GM12872 (cell line): ENCODE results near the gene TNFSF13B.

Experiments
- TF ChIP-seq, protein P1 (sequence below): IDR thresholded peaks from 3 replicates; pipeline ENCODE4 v1.5.1; 2011; ENCODE audit warnings: low read depth, mild to moderate bottlenecking, low read length, moderate library complexity; ENCODE audit not compliant: insufficient read depth

Gene TNFSF13B

DNA sequence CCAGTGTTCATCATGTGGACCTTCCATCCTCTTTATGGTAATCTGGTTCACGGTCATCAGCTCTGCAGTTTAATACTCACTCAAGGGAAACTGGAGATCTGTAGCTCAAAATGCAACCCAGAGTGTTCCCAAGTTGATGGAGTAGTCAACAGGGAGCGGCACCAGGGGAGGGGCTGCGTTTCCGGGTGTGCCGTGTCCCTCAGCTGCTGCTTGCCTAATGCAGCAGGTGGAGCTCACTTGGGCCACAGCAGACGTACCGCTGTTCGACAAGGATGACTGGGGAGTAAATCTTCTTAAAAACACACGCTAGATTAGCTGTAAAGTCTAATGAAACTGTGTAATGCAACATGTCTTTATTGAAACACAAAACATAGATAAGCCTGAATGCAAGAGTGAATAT lies 81.1 kb downstream of the TNFSF13B start:
- TF ChIP-seq, protein P1, sequence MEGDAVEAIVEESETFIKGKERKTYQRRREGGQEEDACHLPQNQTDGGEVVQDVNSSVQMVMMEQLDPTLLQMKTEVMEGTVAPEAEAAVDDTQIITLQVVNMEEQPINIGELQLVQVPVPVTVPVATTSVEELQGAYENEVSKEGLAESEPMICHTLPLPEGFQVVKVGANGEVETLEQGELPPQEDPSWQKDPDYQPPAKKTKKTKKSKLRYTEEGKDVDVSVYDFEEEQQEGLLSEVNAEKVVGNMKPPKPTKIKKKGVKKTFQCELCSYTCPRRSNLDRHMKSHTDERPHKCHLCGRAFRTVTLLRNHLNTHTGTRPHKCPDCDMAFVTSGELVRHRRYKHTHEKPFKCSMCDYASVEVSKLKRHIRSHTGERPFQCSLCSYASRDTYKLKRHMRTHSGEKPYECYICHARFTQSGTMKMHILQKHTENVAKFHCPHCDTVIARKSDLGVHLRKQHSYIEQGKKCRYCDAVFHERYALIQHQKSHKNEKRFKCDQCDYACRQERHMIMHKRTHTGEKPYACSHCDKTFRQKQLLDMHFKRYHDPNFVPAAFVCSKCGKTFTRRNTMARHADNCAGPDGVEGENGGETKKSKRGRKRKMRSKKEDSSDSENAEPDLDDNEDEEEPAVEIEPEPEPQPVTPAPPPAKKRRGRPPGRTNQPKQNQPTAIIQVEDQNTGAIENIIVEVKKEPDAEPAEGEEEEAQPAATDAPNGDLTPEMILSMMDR = no peak

DNA sequence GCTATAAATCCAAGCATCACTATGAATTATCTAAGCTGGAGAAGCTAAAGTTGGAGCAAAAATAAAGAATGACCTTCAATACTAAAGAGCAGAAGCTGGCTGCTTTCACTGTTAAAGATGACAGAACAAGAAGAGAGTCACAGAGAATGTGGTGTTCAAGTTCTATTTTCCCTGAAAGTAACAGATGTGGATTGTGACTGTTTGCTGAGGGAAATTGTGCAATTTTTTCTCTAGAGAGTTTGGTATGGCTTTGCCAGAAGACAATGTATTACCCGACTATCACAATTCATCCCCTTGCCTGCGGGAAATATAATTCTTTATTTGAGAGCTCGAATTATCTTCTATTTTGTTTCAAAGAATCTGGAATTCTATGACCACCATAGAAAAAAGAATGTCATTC lies 83.1 kb downstream of the TNFSF13B start:
- TF ChIP-seq, protein P1 = no peak

DNA sequence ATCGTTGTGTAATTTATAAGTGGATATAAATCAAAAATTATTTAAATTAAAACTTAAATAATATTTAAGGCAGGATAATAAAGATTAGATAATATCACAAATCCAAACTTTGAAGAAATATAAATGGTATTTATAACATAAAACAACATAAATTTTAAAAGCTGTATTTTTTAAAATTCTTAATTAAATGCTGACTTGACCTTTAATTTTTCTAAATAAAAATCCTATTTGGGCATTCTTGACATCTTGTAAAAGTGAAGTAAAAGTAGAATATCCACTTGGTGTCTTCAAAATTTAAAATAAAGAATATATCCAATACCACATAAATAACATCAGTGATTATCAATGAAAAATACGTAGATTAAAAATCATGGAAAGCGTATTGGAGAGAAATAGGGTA lies 87.7 kb downstream of the TNFSF13B start:
- TF ChIP-seq, protein P1 = no peak
